Stimulated activated CD4-positive, alpha-beta T cell treated with anti-CD3 and anti-CD28 coated beads, Interleukin-1b, Interleukin-23, amount 100 ng/mL, for 1 hour (primary cell): ENCODE data around the gene PBLD.
"Not testable (repeated sequence)": the region's sequence is repeated elsewhere in the genome, so short reads cannot be mapped to it uniquely, and the experiment has no call there.

ENCODE experiments used
- DNase-seq, 2 donors: peaks; one replicate each; pipeline ENCODE4 v3.0.0-alpha.2; 2020; ENCODE audit warnings: low read depth in 2 of 2

The PBLD gene

GRCh38 chr10:68330852-68331454, 1.8 kb downstream of the PBLD start:
- no peak for DNase-seq

GRCh38 chr10:68329506-68329861, 3.2 kb downstream of the PBLD start:
- DNase-seq = no peak

- DNase-seq = no peak
These were observed 4.6 kb downstream of the PBLD start for GRCh38 chr10:68327889-68328786.

- DNase-seq = not testable (repeated sequence)
These were observed 8.3 kb downstream of the PBLD start for GRCh38 chr10:68324396-68324795.

- no peak for DNase-seq
These were observed 14.2 kb downstream of the PBLD start for GRCh38 chr10:68318331-68319059.

- DNase-seq = no peak
These were observed 17.1 kb downstream of the PBLD start for GRCh38 chr10:68315582-68315981.

- DNase-seq = not testable (repeated sequence)
These were observed 17.8 kb downstream of the PBLD start for GRCh38 chr10:68314930-68315329.

- no peak for DNase-seq
These were observed 22.2 kb downstream of the PBLD start for GRCh38 chr10:68310531-68310930.

- no peak for DNase-seq
These were observed 26.9 kb downstream of the PBLD start for GRCh38 chr10:68305854-68306253.

GRCh38 chr10:68303849-68304412, 28.8 kb downstream of the PBLD start:
- no peak for DNase-seq

- no peak for DNase-seq
These were observed 29.9 kb downstream of the PBLD start for GRCh38 chr10:68302871-68303270.

GRCh38 chr10:68302503-68302823, 30.3 kb downstream of the PBLD start:
- DNase-seq = no peak

GRCh38 chr10:68301790-68302502, 30.8 kb downstream of the PBLD start:
- DNase-seq = no peak

- DNase-seq = no peak
These were observed 31.4 kb downstream of the PBLD start for GRCh38 chr10:68301301-68301700.

- DNase-seq = no peak
These were observed 35.7 kb downstream of the PBLD start for GRCh38 chr10:68296843-68297663.

GRCh38 chr10:68290736-68291135, 42.0 kb downstream of the PBLD start:
- DNase-seq = no peak

GRCh38 chr10:68288717-68289116, 44.0 kb downstream of the PBLD start:
- DNase-seq = no peak

GRCh38 chr10:68284062-68285001, 48.4 kb downstream of the PBLD start:
- no peak for DNase-seq

GRCh38 chr10:68280758-68281157, 52.0 kb downstream of the PBLD start:
- DNase-seq = no peak
